Tibial artery (tissue), 4 donors: ENCODE results near the gene DNAJC12.
"Not testable (repeated sequence)": the region's sequence is repeated elsewhere in the genome, so short reads cannot be mapped to it uniquely, and the experiment has no call there.

Source experiments
- DNase-seq, 2 donors: peaks; one replicate each; pipeline ENCODE4 v3.0.0-alpha.2; 2019
- H3K27ac ChIP-seq, 2 donors: fragments of 200-600 bp; sonication (generic) in 1 of 2; 1 replicate in 1 of 2; 2 replicates in 1 of 2; pipeline ENCODE4 v1.5.1; 2018 to 2019; ENCODE audit warnings: mild to moderate bottlenecking in 1 of 2
- H3K27me3 ChIP-seq, 2 donors: fragments of 200-600 bp; sonication (generic) in 1 of 2; one replicate each; pipeline versions ENCODE4 v1.5.1 to v1.6.0; 2016 to 2019
- H3K36me3 ChIP-seq, 3 donors: fragments of 200-600 bp; sonication (generic) in 2 of 3; one replicate each; pipeline ENCODE4 v1.5.1; 2016 to 2019; ENCODE audit warnings: mild to moderate bottlenecking in 2 of 3
- H3K4me1 ChIP-seq, 4 donors: fragments of 200-600 bp; sonication (generic) in 2 of 4; 1 replicate in 3 of 4; 2 replicates in 1 of 4; pipeline ENCODE4 v1.5.1; 2016 to 2019
- H3K4me3 ChIP-seq, 2 donors: fragments of 200-600 bp; sonication (generic) in 1 of 2; 1 replicate in 1 of 2; 2 replicates in 1 of 2; pipeline ENCODE4 v1.5.1; 2018 to 2019; ENCODE audit warnings: mild to moderate bottlenecking in 2 of 2
- H3K9me3 ChIP-seq, 3 donors: fragments of 200-600 bp; sonication (generic) in 1 of 3; one replicate each; pipeline ENCODE4 v1.5.1; 2016 to 2019
- intact Hi-C: fragments of 100-400 bp; cut with DNase I; formaldehyde crosslinking; loops from one replicate; pipeline ENCODE4 v1.15.0; 2023; ENCODE audit warnings: low total_unique reads
- TF ChIP-seq, protein P1 (sequence below), 2 experiments: fragments of 200-600 bp in 1 of 2; fragments of 450-650 bp in 1 of 2; IDR thresholded peaks; one replicate each; pipeline ENCODE4 v1.5.1; 2017 to 2019; ENCODE audit warnings: antibody characterized with exemption in 2 of 2, mild to moderate bottlenecking in 1 of 2, moderate library complexity in 1 of 2

The DNAJC12 gene

DNA sequence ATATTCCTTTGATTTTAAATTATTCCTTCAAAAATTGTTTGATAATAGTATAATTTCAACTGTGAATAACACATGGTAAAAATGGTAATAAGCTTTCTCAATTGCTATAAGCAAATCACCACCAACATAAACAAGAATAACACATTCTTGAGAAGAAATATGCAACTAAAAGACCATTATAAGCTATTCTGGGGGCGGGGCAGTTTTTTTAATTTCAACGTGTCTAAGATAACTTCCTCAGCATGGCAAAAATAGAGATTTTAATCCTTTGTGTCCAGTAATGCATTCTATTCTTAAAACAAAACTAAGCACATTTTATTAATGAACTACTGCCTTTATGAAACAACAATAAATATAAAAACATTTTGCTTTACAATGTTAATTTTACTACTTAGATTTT lies 1.5 kb downstream of the DNAJC12 start:
- TF ChIP-seq, protein P1, sequence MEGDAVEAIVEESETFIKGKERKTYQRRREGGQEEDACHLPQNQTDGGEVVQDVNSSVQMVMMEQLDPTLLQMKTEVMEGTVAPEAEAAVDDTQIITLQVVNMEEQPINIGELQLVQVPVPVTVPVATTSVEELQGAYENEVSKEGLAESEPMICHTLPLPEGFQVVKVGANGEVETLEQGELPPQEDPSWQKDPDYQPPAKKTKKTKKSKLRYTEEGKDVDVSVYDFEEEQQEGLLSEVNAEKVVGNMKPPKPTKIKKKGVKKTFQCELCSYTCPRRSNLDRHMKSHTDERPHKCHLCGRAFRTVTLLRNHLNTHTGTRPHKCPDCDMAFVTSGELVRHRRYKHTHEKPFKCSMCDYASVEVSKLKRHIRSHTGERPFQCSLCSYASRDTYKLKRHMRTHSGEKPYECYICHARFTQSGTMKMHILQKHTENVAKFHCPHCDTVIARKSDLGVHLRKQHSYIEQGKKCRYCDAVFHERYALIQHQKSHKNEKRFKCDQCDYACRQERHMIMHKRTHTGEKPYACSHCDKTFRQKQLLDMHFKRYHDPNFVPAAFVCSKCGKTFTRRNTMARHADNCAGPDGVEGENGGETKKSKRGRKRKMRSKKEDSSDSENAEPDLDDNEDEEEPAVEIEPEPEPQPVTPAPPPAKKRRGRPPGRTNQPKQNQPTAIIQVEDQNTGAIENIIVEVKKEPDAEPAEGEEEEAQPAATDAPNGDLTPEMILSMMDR (IDR thresholded peaks at IDR 0.05): no peak
- no peak overlapping the region for H3K4me3 ChIP-seq
- no peaks in the 10 kb centered on the region for H3K9me3 ChIP-seq
- H3K4me1 ChIP-seq: no peaks in the 10 kb centered on the region
- intact Hi-C loops: no loop called here
- H3K27ac ChIP-seq: no peak overlapping the region
- H3K27me3 ChIP-seq: no peaks in the 10 kb centered on the region
- no peaks in the 10 kb centered on the region for H3K36me3 ChIP-seq
- no peak for DNase-seq

DNA sequence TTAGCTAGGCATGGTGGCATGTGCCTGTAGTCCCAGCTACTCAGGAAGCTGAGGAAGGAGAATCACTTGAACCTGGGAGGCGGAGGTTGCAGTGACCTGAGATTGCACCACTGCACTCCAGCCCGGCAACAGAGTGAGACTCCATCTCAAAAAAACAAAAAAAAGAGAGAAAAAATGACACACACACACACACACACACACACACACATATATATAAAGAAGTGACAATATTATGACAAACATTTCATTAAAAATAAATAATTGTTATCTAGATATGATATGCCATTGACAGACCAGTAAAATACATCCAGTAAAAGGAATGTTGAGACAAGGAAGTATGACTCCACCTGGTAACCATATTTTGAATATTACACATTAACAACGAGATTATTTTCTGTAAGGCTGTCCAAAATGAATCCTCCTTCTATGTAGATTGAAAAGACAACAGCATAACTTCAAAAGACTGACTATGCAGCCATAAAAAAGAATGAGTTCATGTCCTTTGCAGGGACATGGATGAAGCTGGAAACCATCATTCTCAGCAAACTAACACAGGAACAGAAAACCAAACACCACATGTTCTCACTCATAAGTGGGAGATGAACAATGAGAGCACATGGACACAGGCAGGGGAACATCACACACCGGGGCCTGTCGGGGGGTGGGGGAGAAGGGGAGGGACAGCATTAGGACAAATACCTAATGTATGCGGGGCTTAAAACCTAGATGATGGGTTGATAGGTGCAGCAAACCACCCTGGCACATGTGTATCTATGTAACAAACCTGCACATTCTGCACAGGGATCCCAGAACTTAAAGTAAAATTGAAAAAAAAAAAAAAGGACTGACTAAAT lies 2.2 kb downstream of the DNAJC12 start:
- H3K27me3 ChIP-seq, intact Hi-C loops, H3K9me3 ChIP-seq, H3K27ac ChIP-seq, H3K4me1 ChIP-seq, H3K36me3 ChIP-seq, DNase-seq, H3K4me3 ChIP-seq: not testable (repeated sequence)

DNA sequence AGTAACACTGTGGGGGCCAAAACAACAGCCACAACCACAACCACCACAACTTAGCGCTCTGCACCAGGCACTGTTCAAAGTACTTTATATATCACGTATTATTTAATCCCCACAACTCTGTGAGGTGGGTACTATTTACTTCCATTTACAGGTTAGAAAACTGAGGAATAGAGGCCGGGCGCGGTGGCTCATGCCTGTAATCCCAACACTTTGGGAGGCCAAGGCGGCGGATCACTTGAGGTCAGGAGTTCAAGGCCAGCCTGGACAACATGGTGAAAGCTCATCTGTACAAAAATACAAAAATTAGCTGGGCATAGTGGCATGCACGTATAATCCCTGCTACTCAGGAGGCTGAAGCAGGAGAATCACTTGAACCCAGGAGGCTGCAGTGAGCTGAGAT lies 3.6 kb downstream of the DNAJC12 start:
- Histone ChIP-seq H3K27me3 (no peaks in the 10 kb centered on the region), H3K4me1 (no peaks in the 10 kb centered on the region), H3K4me3 (no peak overlapping the region), H3K27ac (no peak overlapping the region), H3K36me3 (no peaks in the 10 kb centered on the region), H3K9me3 (no peaks in the 10 kb centered on the region)
- TF ChIP-seq, protein P1 (IDR thresholded peaks at IDR 0.05): no peak
- no peak for DNase-seq
- intact Hi-C loops: no loop called here

DNA sequence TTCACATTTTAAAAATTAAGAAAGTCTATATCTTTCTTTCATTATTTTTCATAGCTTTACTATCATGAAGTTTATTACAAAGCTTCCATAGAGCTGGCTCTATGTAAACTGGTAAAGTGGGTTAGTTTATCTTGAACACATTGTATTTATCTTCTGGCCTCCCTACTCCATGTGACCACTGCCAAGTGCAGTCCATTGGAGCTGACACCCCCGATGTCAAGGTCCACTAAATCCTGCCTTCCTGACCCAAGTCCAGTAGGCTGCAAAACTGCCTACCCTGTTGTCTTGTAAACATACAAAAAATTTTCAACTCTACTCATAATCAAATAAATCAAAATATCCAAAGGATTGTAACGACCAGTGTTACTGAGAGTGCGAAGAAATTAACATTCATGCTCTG lies 10.2 kb downstream of the DNAJC12 start:
- Histone ChIP-seq H3K36me3 (no peaks in the 10 kb centered on the region), H3K27me3 (no peaks in the 10 kb centered on the region), H3K27ac (no peak overlapping the region), H3K4me1 (no peaks in the 10 kb centered on the region), H3K4me3 (no peak overlapping the region), H3K9me3 (no peaks in the 10 kb centered on the region)
- intact Hi-C loops: no loop called here
- TF ChIP-seq, protein P1 (IDR thresholded peaks at IDR 0.05): no peak
- DNase-seq: no peak

DNA sequence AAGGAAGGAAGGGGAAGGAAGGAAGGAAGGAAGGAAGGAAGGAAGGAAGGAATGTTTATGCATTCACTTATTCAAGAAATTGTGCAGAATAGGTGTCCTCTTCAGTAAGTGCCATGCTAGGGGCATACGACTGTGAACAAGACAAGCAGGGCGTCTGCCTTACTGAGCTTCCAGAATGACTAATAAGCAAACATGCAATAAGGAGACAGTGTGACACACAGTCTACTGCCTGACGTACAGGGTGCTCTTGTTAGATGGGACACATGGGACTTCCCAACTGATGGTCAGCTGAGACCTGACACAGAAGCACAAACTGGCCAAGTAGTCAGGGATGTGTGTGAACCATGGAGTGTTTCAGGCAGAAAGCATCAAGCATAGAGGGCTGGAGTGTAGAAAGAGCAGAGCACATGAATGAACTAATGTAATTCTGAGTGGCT lies 18.2 kb downstream of the DNAJC12 start:
- TF ChIP-seq, protein P1 (IDR thresholded peaks at IDR 0.05): no peak
- DNase-seq: no peak
- Histone ChIP-seq H3K27me3 (no peaks in the 10 kb centered on the region), H3K27ac (no peak overlapping the region), H3K36me3 (no peaks in the 10 kb centered on the region), H3K9me3 (no peaks in the 10 kb centered on the region), H3K4me3 (no peak overlapping the region), H3K4me1 (no peaks in the 10 kb centered on the region)
- intact Hi-C loops: no loop called here

DNA sequence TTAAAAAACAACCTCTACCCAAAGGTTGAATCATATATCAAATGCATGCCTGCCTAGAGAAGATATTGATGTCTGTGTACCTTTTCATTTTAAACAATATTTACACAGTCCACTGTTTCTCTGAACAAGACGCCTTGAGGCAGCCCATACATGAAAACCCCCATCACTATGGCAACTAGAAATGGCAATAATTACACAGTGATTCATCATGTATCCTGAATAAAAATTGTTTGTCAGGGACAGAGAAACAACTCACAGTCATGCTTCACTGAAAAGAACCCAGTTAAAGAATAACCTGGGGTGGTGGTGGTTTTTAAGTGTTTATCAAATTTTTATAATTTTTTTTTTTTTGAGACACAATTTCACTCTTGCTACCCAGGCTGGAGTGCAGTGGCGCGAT lies 19.7 kb downstream of the DNAJC12 start:
- no peaks in the 10 kb centered on the region for H3K9me3 ChIP-seq
- no peak for DNase-seq
- no peak overlapping the region for H3K4me3 ChIP-seq
- no peaks in the 10 kb centered on the region for H3K36me3 ChIP-seq
- no peak overlapping the region for H3K27ac ChIP-seq
- no peaks in the 10 kb centered on the region for H3K4me1 ChIP-seq
- no peaks in the 10 kb centered on the region for H3K27me3 ChIP-seq
- intact Hi-C loops: no loop called here
- TF ChIP-seq, protein P1 (IDR thresholded peaks at IDR 0.05): no peak
